ENCODE results near the gene PTPN12.
"Not testable (repeated sequence)": the region's sequence is repeated elsewhere in the genome, so short reads cannot be mapped to it uniquely, and the experiment has no call there.

PTPN12 gene

GRCh38 chr7:77529279-77529678 lies 7.8 kb upstream of the PTPN12 start:
- TF ChIP-seq CTCF (IDR thresholded peaks at IDR 0.05; ENCODE audit: control insufficient read depth, insufficient read depth, low read depth, low read length, missing control alignments), result no peak
- no peak overlapping the region for H3K4me3 ChIP-seq (ENCODE audit: control insufficient read depth, low read depth, low read length)
- DNase-seq (ENCODE audit: low read depth), result no peak

DNA sequence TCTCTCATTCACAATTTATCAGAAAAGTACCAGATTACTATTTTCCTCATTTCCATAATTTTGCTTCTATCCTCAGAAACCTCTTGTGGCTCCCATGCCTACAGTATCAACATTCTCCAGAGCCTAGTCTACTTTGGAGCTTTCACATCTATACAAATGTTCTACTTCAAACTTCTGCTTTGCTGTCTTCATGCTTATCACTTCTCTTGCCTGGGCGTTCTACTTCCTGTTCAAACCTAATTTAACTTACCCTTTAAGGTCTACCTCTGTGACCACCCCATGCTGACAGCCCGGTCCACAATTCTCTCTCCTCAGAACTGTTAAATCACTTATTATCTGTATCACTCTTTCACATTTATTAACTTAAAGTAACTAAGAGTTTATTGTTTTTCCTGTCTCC lies 6.1 kb upstream of the PTPN12 start:
- no peak for DNase-seq (ENCODE audit: low read depth)
- no peak overlapping the region for H3K4me3 ChIP-seq (ENCODE audit: control insufficient read depth, low read depth, low read length)
- TF ChIP-seq CTCF (IDR thresholded peaks at IDR 0.05; ENCODE audit: control insufficient read depth, insufficient read depth, low read depth, low read length, missing control alignments), result no peak

DNA sequence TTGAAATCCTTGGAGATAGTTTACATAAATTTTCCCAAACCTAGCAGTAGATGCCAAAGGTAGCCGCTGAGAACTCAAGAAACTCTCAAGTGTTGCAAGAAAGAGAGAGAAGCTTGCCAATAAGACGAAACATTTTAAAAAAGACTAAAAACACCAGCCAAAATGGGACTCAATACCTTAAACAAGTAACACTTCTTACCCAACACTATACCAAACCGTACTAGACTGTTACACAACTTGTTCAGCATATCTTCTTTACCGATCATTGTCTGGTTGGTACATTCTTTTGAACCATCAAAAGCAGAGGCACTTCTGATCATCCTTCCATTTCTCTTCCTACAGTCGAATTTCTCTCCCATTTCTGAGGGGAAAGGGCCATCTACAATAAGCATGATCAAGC lies 4.8 kb upstream of the PTPN12 start:
- DNase-seq (ENCODE audit: low read depth), result no peak
- H3K4me3 ChIP-seq (ENCODE audit: control insufficient read depth, low read depth, low read length), result no peak overlapping the region
- no peak for TF ChIP-seq CTCF (IDR thresholded peaks at IDR 0.05; ENCODE audit: control insufficient read depth, insufficient read depth, low read depth, low read length, missing control alignments)

- DNase-seq (ENCODE audit: low read depth); H3K4me3 ChIP-seq (ENCODE audit: control insufficient read depth, low read depth, low read length): not testable (repeated sequence)
These were observed 4.4 kb upstream of the PTPN12 start for GRCh38 chr7:77532732-77533131.

- H3K4me3 ChIP-seq (ENCODE audit: control insufficient read depth, low read depth, low read length); DNase-seq (ENCODE audit: low read depth): not testable (repeated sequence)
These were observed 3.0 kb upstream of the PTPN12 start for GRCh38 chr7:77534046-77534445.

DNA sequence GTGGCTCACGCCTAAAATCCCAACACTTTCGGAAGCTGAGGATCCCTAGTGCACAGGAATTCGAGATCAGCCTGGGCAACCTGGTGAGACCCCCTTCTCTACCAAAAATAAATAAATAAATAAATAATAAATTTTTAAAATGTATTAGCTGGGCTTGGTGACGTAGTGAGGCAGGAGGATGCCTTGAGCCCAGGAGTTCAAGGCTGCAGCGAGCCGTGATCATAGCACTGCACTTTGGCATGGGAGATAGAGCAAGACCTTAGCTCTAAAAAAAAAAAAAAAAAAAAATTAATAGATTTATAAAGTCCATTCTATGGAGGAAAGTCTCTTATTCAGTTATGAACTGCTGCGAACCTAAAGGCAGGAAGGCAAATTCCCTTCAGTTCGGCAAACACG lies 1.1 kb upstream of the PTPN12 start:
- DNase-seq (ENCODE audit: low read depth), result no peak
- peak overlapping the region; percentile 86 for H3K4me3 ChIP-seq (ENCODE audit: control insufficient read depth, low read depth, low read length)
- TF ChIP-seq CTCF (IDR thresholded peaks at IDR 0.05; ENCODE audit: control insufficient read depth, insufficient read depth, low read depth, low read length, missing control alignments), result no peak

DNA sequence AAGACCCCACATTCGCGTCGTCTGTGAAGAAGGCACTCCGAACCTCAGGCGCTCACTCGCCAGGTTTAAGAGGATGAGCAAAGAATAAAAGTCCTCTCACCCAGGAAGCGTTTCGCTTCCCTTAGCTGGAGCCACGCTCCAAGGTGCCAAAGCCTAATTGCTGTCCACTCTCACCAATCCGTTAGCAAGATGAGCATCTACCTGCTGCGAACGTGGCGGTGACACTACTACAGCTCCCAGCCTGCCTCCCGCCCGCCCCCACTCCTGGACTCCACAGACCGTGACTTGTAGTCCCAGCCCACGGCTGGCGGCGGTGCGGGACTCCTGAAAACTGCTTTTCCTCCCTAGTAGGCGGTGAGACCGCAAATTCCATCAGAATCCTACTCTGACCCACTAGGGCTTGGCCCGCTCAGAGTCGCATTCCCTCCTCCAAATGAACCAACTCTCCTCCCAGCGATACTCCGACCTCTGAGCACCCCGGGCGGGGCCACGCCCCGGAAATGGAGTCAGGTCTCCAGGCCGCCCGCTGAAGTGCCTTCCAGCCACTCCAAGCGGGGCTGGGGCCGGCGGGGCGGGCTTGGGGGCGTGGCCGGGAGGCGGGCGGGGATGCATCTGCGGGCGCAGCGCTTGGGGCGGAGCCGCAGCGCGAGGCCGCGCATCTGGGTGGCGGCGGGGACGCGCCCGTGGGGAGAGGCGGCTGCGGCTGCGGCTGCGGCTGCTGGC lies 521 bp upstream of the PTPN12 start:
- peak; percentile 71 for DNase-seq (ENCODE audit: low read depth)
- H3K4me3 ChIP-seq (ENCODE audit: control insufficient read depth, low read depth, low read length), result peak overlapping the region; percentile 86
- TF ChIP-seq CTCF (IDR thresholded peaks at IDR 0.05; ENCODE audit: control insufficient read depth, insufficient read depth, low read depth, low read length, missing control alignments), result no peak

DNA sequence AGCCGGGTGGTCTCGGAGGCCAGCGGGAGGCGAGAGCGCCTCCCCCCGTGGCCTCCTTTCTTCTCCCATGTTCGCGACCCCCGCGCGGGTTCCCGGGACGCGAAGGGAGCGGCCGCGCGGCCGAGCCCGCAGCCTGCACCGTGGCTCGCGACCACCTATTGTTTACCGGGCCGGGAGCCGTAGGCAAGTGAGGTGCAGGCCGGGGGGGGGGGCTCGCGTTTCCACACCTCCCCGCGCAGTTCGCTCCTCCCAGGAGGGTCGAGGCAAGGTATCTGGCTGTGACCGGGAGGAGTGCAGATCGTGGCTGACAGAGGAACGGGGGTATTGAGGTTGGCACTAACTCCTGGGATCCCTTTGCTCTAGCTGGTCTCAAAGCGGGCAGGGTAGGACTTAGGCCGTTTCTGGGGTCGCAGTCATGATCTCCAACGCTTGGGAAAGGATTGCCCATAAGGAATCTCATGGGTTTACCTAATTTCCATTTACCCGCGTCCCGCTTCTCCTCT lies 734 bp downstream of the PTPN12 start:
- no peak for DNase-seq (ENCODE audit: low read depth)
- TF ChIP-seq CTCF (IDR thresholded peaks at IDR 0.05; ENCODE audit: control insufficient read depth, insufficient read depth, low read depth, low read length, missing control alignments), result no peak

More for the DNA sequence above, 734 bp downstream of the PTPN12 start:
- H3K4me3 ChIP-seq (ENCODE audit: control insufficient read depth, low read depth, low read length), result peak overlapping the region; percentile 83
